ENCODE results near the gene RBM4. TPM values are rescaled to one million over a fixed set of nuclear protein-coding genes. Genes with fewer than 3 reads are reported as not detected.
A peak's percentile ranks its signal among the peaks of the same experiment; 100 is the strongest.

The RBM4 gene
- total RNA-seq, 1 donor from 2014 or later = 105 TPM

- no peak for DNase-seq (ENCODE audit: low read depth in 2 of 2)
These were observed 50.3 kb downstream of the RBM4 start for GRCh38 chr11:66688561-66689534.

DNA sequence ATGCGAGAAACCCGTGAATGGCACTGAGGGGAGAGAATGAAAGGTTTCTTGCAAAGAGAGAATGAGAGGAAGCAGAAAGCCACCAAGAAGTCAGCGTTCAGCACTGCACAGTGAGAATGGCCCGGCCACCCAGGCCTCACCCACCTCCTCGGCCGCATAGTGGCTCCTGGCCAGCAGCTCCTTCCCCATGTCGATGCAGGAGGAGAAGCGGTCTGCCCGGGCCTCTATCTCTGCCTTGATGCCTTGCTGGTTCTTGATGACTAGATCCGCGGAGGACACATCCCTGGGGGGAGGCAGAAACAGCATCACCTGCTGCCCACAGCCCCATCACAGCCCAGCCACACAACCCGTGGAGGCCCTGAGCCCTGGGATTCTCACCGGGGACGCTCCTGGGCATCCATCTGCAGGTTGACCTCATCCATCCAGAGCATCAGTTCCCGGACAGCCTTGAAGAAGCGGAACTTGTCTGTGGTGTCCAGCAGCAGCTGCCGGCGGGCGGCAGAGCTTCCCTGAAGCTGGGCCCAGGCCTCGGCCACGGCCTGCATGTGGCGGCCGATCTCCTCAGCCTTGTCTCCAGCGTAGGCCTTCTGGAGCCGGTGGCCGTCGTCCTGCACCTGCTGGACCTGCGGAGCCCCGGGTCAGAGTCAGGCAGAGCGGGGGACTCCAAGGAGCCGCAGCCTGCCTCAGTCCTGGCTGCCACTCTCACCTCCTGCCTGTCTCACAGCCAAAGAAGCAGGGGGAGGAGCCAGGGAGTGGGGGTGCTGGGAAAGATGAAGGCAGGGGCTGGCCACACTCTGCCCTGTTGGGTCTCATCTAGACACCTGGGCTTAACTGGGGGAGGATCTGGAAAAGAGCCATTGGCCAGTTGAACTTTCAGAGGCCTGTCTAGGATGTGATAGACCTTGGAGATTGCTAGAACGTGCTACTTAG is 51.4 kb downstream of the RBM4 start:
- DNase-seq (ENCODE audit: low read depth in 2 of 2) = no peak

GRCh38 chr11:66691311-66691980 is 52.9 kb downstream of the RBM4 start:
- no peak for DNase-seq (ENCODE audit: low read depth in 2 of 2)

DNA sequence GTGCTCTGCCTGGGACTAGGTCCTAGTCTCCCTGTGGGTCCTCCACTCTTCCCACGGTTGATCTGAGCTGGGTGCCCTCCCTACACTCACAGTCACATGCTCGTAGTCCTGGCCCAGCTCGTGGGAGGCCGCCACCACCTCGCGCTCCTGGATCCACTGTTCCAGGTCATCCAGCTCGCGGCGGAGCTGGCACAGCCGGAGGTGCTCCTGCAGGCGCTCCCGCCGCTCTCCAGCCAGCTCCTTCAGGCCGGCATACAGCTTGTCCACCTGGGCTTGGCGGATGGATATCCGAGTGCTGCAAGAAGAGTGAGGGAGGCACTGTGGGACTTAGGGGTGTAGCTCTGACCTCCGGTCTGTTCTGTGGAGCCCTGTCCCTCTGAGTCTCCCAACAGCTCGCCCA is 53.9 kb downstream of the RBM4 start:
- no peak for DNase-seq (ENCODE audit: low read depth in 2 of 2)

- no peak for DNase-seq (ENCODE audit: low read depth in 2 of 2)
These were observed 54.4 kb downstream of the RBM4 start for GRCh38 chr11:66692871-66693331.

GRCh38 chr11:66693356-66694055 is 55.0 kb downstream of the RBM4 start:
- DNase-seq (ENCODE audit: low read depth in 2 of 2) = no peak

DNA sequence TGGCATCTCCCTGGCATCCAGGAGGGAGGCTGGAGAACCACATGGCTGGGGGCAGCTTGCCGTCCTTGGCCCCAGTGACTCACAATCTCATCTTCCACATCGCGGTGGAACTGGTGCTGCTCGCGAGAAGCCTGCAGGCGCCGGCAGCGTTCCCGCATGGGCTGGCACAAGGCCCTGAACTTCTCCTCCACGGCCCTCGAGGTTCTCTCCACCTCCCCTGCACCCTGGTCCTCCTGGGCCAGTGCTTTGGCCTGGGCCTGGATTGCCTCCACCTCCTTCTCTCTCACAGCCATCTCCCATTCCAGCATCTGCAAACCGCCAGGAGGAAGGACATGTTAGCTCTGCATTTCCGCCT is 55.5 kb downstream of the RBM4 start:
- no peak for DNase-seq (ENCODE audit: low read depth in 2 of 2)

GRCh38 chr11:66694732-66695207 is 56.3 kb downstream of the RBM4 start:
- peak; percentile 86 to 97 for DNase-seq (ENCODE audit: low read depth in 2 of 2)

Other genes starting within 250 kb of the RBM4 start
- gene NPAS4, start 217.7 kb upstream of the RBM4 start, total RNA-seq = not detected in 2 replicates
- gene MRPL11, start 199.9 kb upstream of the RBM4 start, total RNA-seq = 30.9 and 31.9 TPM in 2 replicates
- 3.3 and 4.4 TPM in 2 replicates for gene PELI3, start 171.8 kb upstream of the RBM4 start, total RNA-seq
- 46.4 and 48.4 TPM in 2 replicates for gene DPP3, start 158.3 kb upstream of the RBM4 start, total RNA-seq
- 12.1 and 12.9 TPM in 2 replicates for gene BBS1, start 128.1 kb upstream of the RBM4 start, total RNA-seq
- 12.0 and 20.8 TPM in 2 replicates for gene ZDHHC24, start 92.7 kb upstream of the RBM4 start, total RNA-seq
- gene ACTN3, start 91.8 kb upstream of the RBM4 start, total RNA-seq = under 0.01 TPM in 1 of 2 replicates, not detected in the other
- gene CTSF, start 70.1 kb upstream of the RBM4 start, total RNA-seq = 18.5 and 49.6 TPM in 2 replicates
- gene CCDC87, start 45.6 kb upstream of the RBM4 start, total RNA-seq = under 0.01 and 0.20 TPM in 2 replicates
- 21.2 and 25.5 TPM in 2 replicates for gene CCS, start 45.5 kb upstream of the RBM4 start, total RNA-seq
- gene RBM14, start 22.1 kb upstream of the RBM4 start, total RNA-seq = 12.9 and 15.1 TPM in 2 replicates
- 16.6 and 22.2 TPM in 2 replicates for gene RBM4B, start 39.2 kb downstream of the RBM4 start, total RNA-seq
- gene SPTBN2, start 90.5 kb downstream of the RBM4 start, total RNA-seq = 17.9 and 20.0 TPM in 2 replicates
- gene RCE1, start 204.7 kb downstream of the RBM4 start, total RNA-seq = 12.9 and 19.4 TPM in 2 replicates
- gene LRFN4, start 218.4 kb downstream of the RBM4 start, total RNA-seq = 11.8 and 14.3 TPM in 2 replicates

Measured in lung microvascular endothelial cell (primary cell).